K562 (cell line): ENCODE measurements around the gene CCDC85B. TPM values are rescaled to one million over a fixed set of nuclear protein-coding genes. Genes with fewer than 3 reads are reported as not detected.

Experiments
- DMBX1 ChIP-seq: fragments of 250-450 bp; sonication (Bioruptor Pico); IDR thresholded peaks from 2 replicates; pipeline ENCODE4 v1.8.0; 2022; ENCODE audit warnings: inconsistent platforms, mild to moderate bottlenecking, moderate library complexity, borderline replicate concordance
- FOXP1 ChIP-seq: sonication (generic); formaldehyde crosslinking; IDR thresholded peaks from 2 replicates; pipeline ENCODE4 v1.8.0; 2022; ENCODE audit warnings: mild to moderate bottlenecking, missing genetic modification reagents
- NR4A1 ChIP-seq, 2 experiments: fragments of 250-450 bp in 1 of 2; fragments of 450-650 bp in 1 of 2; sonication (Bioruptor Pico) in 1 of 2; IDR thresholded peaks; 2 replicates each; pipeline versions ENCODE4 v1.4.0 to v1.6.1; 2016 to 2020; ENCODE audit warnings: mild to moderate bottlenecking in 2 of 2, missing compliant biosample characterization in 1 of 2, missing genetic modification characterization in 1 of 2, moderate library complexity in 1 of 2
- PML ChIP-seq: IDR thresholded peaks from 2 replicates; pipeline ENCODE4 v1.6.1; 2012; ENCODE audit warnings: low read length, inconsistent platforms
- PPARD ChIP-seq: fragments of 250-450 bp; sonication (Bioruptor Pico); IDR thresholded peaks from 2 replicates; pipeline ENCODE4 v1.8.0; 2022; ENCODE audit warnings: inconsistent platforms, mild to moderate bottlenecking, moderate library complexity
- ZNF76 ChIP-seq: fragments of 250-450 bp; sonication (Bioruptor Pico); IDR thresholded peaks from 2 replicates; pipeline ENCODE4 v1.4.0; 2020; ENCODE audit warnings: mild to moderate bottlenecking, moderate library complexity, borderline replicate concordance
- polyA plus RNA-seq, 8 experiments: library from polyadenylated mRNA; depleted of rRNA in 4 of 8; stranded (reverse) in 5 of 8; unstranded in 3 of 8; fragments of >200 nt; fragmentation: Nextera tagmentation in 2 of 8; fragmentation: Illumina TruSeq in 1 of 8; extraction: Ambion mirVana in 2 of 8; extraction: Trizol in 1 of 8; gene quantifications; 2 replicates each; pipeline versions ENCODE4 v1.2.1 to v1.2.3, GENCODE V29; 2011 to 2014; ENCODE audit warnings: inconsistent platforms in 1 of 8, missing spikeins in 1 of 8
- total RNA-seq, 7 experiments: library from RNA; depleted of rRNA in 6 of 7; stranded (reverse); fragments of >200 nt in 6 of 7; fragmentation: Illumina TruSeq in 2 of 7; extraction: Trizol in 2 of 7; gene quantifications; 2 replicates each; pipeline versions ENCODE4 v1.2.1 to v1.2.3, GENCODE V29; 2011 to 2021; ENCODE audit warnings: low replicate concordance in 1 of 7
- TF ChIP-seq, protein P1 (sequence below): fragments of 450-650 bp; IDR thresholded peaks from 2 replicates; pipeline ENCODE4 v1.6.1; 2016; ENCODE audit warnings: mild to moderate bottlenecking, moderate library complexity
- TF ChIP-seq, protein P2 (sequence below), 2 experiments: IDR thresholded peaks in 1 of 2; conservative IDR thresholded peaks in 1 of 2; 2 replicates each; pipeline ENCODE4 v1.6.1; 2016; ENCODE audit warnings: low read depth in 2 of 2, mild to moderate bottlenecking in 1 of 2, missing compliant biosample characterization in 1 of 2, missing genetic modification characterization in 1 of 2, moderate library complexity in 1 of 2
- TF ChIP-seq, protein P3 (sequence below): IDR thresholded peaks from 2 replicates; pipeline ENCODE4 v1.6.1; 2012; ENCODE audit warnings: low read depth, low read length, improper control_type of control experiment, borderline replicate concordance

CCDC85B gene
- total and polyA plus RNA-seq, 9 of the 15 experiments (the other 6 are each of a cell fraction or from before 2014, with no cell fraction given), result 0.14 to 138 (median 6.2) TPM

DNA sequence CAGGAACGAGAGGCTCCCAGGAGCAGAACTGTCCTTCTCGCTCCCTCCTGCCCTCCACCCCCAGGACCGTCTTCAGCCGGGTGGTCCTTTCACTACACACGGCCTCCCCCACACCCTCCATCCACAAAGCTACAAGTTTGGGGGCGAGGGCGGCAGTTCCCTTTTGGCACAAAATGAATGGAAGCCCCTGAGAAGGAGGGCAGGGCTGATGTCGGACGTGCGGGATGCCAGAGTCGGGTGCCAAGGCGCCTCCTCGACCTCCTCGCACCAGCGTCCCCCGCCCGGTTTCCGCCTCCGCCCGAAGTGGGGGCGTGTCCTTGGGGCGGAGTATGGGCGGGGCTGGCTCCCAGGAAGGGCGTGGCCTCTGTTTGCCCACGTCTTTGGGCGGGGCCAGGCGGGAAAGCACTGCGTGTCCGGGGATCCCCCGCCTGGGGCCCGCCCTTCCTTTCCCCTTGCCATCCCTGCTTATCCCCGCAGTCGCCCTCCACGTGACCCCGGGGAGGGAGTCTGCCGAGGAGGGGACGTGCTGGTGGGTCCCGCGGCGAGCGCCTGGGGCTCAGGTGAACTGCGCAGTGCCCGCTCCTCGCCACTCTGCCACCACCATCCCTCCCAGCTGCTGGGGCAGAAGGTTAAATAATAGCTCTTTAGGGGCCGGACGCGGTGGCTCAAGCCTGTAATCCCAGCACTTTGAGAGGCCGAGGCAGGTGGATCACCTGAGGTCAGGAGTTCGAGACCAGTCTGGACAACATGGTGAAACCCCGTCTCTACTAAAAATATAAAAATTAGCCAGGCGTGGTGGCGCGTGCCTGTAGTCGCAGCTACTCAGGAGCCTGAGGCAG, 16.9 kb upstream of the CCDC85B start (continued):
- TF ChIP-seq NR4A1 (CRISPR knock-in tag; IDR thresholded peaks at IDR 0.05), result no peak
- TF ChIP-seq NR4A1 (tag; IDR thresholded peaks at IDR 0.05), result no peak
- TF ChIP-seq PPARD (CRISPR knock-in tag), result no peak
- no peak; the same call in 1 of the 2 replicates for TF ChIP-seq FOXP1 (CRISPR knock-in tag)
- TF ChIP-seq DMBX1 (CRISPR knock-in tag), result no peak
- TF ChIP-seq, protein P1, sequence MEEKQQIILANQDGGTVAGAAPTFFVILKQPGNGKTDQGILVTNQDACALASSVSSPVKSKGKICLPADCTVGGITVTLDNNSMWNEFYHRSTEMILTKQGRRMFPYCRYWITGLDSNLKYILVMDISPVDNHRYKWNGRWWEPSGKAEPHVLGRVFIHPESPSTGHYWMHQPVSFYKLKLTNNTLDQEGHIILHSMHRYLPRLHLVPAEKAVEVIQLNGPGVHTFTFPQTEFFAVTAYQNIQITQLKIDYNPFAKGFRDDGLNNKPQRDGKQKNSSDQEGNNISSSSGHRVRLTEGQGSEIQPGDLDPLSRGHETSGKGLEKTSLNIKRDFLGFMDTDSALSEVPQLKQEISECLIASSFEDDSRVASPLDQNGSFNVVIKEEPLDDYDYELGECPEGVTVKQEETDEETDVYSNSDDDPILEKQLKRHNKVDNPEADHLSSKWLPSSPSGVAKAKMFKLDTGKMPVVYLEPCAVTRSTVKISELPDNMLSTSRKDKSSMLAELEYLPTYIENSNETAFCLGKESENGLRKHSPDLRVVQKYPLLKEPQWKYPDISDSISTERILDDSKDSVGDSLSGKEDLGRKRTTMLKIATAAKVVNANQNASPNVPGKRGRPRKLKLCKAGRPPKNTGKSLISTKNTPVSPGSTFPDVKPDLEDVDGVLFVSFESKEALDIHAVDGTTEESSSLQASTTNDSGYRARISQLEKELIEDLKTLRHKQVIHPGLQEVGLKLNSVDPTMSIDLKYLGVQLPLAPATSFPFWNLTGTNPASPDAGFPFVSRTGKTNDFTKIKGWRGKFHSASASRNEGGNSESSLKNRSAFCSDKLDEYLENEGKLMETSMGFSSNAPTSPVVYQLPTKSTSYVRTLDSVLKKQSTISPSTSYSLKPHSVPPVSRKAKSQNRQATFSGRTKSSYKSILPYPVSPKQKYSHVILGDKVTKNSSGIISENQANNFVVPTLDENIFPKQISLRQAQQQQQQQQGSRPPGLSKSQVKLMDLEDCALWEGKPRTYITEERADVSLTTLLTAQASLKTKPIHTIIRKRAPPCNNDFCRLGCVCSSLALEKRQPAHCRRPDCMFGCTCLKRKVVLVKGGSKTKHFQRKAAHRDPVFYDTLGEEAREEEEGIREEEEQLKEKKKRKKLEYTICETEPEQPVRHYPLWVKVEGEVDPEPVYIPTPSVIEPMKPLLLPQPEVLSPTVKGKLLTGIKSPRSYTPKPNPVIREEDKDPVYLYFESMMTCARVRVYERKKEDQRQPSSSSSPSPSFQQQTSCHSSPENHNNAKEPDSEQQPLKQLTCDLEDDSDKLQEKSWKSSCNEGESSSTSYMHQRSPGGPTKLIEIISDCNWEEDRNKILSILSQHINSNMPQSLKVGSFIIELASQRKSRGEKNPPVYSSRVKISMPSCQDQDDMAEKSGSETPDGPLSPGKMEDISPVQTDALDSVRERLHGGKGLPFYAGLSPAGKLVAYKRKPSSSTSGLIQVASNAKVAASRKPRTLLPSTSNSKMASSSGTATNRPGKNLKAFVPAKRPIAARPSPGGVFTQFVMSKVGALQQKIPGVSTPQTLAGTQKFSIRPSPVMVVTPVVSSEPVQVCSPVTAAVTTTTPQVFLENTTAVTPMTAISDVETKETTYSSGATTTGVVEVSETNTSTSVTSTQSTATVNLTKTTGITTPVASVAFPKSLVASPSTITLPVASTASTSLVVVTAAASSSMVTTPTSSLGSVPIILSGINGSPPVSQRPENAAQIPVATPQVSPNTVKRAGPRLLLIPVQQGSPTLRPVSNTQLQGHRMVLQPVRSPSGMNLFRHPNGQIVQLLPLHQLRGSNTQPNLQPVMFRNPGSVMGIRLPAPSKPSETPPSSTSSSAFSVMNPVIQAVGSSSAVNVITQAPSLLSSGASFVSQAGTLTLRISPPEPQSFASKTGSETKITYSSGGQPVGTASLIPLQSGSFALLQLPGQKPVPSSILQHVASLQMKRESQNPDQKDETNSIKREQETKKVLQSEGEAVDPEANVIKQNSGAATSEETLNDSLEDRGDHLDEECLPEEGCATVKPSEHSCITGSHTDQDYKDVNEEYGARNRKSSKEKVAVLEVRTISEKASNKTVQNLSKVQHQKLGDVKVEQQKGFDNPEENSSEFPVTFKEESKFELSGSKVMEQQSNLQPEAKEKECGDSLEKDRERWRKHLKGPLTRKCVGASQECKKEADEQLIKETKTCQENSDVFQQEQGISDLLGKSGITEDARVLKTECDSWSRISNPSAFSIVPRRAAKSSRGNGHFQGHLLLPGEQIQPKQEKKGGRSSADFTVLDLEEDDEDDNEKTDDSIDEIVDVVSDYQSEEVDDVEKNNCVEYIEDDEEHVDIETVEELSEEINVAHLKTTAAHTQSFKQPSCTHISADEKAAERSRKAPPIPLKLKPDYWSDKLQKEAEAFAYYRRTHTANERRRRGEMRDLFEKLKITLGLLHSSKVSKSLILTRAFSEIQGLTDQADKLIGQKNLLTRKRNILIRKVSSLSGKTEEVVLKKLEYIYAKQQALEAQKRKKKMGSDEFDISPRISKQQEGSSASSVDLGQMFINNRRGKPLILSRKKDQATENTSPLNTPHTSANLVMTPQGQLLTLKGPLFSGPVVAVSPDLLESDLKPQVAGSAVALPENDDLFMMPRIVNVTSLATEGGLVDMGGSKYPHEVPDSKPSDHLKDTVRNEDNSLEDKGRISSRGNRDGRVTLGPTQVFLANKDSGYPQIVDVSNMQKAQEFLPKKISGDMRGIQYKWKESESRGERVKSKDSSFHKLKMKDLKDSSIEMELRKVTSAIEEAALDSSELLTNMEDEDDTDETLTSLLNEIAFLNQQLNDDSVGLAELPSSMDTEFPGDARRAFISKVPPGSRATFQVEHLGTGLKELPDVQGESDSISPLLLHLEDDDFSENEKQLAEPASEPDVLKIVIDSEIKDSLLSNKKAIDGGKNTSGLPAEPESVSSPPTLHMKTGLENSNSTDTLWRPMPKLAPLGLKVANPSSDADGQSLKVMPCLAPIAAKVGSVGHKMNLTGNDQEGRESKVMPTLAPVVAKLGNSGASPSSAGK, result no peak
- TF ChIP-seq, protein P2, sequence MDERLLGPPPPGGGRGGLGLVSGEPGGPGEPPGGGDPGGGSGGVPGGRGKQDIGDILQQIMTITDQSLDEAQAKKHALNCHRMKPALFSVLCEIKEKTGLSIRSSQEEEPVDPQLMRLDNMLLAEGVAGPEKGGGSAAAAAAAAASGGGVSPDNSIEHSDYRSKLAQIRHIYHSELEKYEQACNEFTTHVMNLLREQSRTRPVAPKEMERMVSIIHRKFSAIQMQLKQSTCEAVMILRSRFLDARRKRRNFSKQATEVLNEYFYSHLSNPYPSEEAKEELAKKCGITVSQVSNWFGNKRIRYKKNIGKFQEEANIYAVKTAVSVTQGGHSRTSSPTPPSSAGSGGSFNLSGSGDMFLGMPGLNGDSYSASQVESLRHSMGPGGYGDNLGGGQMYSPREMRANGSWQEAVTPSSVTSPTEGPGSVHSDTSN (CRISPR knock-in tag; IDR thresholded peaks at IDR 0.05; ENCODE audit: low read depth), result no peak
- TF ChIP-seq, protein P2 (tag; conservative IDR thresholded peaks at IDR 0.05; ENCODE audit: low read depth), result no peak
- no peak for TF ChIP-seq ZNF76 (CRISPR knock-in tag)
- TF ChIP-seq, protein P3, sequence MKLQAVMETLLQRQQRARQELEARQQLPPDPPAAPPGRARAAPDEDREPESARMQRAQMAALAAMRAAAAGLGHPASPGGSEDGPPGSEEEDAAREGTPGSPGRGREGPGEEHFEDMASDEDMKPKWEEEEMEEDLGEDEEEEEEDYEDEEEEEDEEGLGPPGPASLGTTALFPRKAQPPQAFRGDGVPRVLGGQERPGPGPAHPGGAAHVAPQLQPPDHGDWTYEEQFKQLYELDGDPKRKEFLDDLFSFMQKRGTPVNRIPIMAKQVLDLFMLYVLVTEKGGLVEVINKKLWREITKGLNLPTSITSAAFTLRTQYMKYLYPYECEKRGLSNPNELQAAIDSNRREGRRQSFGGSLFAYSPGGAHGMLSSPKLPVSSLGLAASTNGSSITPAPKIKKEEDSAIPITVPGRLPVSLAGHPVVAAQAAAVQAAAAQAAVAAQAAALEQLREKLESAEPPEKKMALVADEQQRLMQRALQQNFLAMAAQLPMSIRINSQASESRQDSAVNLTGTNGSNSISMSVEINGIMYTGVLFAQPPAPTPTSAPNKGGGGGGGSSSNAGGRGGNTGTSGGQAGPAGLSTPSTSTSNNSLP, result no peak
- TF ChIP-seq PML, result no peak
